ENCODE results near the gene DPH2.

The DPH2 gene

DNA sequence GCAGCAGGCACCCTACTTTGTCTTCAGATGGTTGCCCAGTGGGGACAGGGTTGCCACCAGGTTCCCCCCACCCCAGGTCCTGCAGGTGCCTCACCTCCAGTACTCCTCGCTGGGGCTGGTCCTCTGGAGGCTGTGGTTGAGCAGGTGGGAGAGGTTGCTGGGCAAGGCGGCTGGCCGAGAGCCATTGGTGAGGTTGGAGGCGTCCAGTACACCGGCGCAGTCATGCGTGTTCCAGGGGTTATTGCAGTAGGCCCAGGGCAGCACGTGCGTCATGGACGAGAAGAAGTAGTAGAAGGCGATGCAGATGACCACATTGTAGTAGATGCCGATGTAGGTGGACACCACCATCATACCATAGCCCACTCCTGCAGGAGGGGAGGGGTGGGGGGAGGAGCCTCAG is 38.4 kb downstream of the DPH2 start:
- DNase-seq = no peak

GRCh38 chr1:44010935-44011471 is 41.2 kb downstream of the DPH2 start:
- no peak for DNase-seq

GRCh38 chr1:44012404-44012803 is 42.6 kb downstream of the DPH2 start:
- DNase-seq = no peak

GRCh38 chr1:44012941-44013609 is 43.3 kb downstream of the DPH2 start:
- DNase-seq = no peak

GRCh38 chr1:44013949-44014348 is 44.1 kb downstream of the DPH2 start:
- DNase-seq = no peak

- DNase-seq = no peak
Observed at GRCh38 chr1:44014365-44015104, 44.7 kb downstream of the DPH2 start.

- DNase-seq = no peak
Observed at GRCh38 chr1:44015206-44015605, 45.4 kb downstream of the DPH2 start.

- no peak for DNase-seq
Observed at GRCh38 chr1:44016041-44016889, 46.5 kb downstream of the DPH2 start.

DNA sequence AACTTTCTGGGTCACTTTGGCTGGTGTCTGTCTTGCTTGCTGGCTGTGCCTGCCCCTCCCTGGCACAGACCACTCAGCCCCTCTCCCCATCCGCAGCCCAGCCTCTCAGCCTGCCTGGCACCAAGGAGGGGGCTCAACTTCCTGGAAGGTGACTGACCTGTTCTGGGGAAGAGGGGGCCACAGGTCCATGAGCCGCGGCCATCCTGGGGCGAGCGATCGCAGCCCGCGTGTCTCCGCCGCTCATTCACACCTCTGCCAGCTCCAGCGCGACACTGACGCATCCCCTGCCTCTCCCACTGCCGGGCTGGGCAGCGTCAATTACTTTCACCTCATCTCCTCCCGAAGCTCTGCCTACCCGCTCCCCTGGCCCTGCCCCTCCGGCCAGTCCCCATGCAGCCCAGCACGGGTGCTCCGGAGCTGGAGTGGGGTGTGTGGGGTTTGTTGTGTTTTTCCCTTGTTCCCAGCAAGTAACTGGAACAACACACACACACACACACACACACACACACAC is 47.1 kb downstream of the DPH2 start:
- no peak for DNase-seq

GRCh38 chr1:44019466-44019948 is 49.7 kb downstream of the DPH2 start:
- DNase-seq = no peak

GRCh38 chr1:44020464-44020863 is 50.7 kb downstream of the DPH2 start:
- no peak for DNase-seq

- DNase-seq = no peak
Observed at GRCh38 chr1:44021156-44021555, 51.3 kb downstream of the DPH2 start.

DNA sequence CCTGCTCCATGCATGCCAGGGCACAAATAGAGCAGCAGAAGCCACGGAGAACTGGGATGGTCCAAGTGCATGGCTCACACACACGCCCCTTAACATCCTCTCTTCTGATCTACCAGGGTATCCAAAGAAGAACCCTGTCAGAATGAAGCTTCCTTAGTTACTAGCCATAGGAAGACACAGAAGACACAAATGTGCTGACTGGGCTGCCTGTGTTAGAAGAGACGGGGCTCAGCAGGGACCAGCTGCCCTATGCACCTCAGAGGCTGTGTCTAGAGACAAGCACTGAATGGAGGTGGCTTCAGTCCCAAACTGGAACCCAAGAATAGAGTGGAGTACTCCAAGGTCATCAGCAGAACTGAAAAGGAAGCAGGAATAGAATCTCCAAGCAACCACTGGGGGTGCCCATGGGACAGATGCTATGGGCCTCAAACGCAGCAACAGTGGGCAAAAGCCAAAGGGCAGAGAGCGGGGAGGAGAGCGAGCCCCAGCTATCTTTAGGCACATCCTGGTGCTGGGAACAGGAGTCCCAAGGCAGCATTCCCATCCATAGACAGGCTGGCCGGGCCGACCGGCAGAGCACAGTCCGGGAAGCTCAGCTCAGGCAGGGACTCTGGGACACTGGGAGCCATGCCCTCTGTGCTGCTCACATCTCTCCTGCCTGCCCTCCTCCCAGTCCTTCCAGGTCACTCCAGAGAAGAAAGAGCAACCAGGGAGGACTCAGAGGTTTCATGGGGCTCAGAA is 51.9 kb downstream of the DPH2 start:
- no peak for DNase-seq

All from activated CD8-positive, alpha-beta memory T cell treated with anti-CD3 and anti-CD28 coated beads, Interleukin-2, amount 50 U/mL, for 4 hours (primary cell).